Umbilical cord (tissue), 2 donors: ENCODE measurements around the gene KSR2. TPM values are rescaled to one million over a fixed set of nuclear protein-coding genes. Genes with fewer than 3 reads are reported as not detected.
A peak's percentile ranks its signal among the peaks of the same experiment; 100 is the strongest.
"Not testable (repeated sequence)": the region's sequence is repeated elsewhere in the genome, so short reads cannot be mapped to it uniquely, and the experiment has no call there.

Experiments
- DNase-seq: peaks from one replicate; pipeline ENCODE4 v3.0.0-alpha.2; 2015; ENCODE audit warnings: low spot score
- total RNA-seq: library from RNA; depleted of rRNA; stranded (reverse); fragments of >200 nt; gene quantifications from one replicate; pipeline ENCODE4 v1.2.3, GENCODE V29; 2014; ENCODE audit warnings: low replicate concordance; ENCODE audit not compliant: insufficient read depth

Gene KSR2
- 0.72 TPM for total RNA-seq

GRCh38 chr12:117968826-117969659 is at the start of gene KSR2:
TSS of gene KSR2 (minus strand) at chr12:117968990. CDS start at chr12:117968255, 735 bp downstream.
- DNase-seq, result peak; percentile 28

GRCh38 chr12:118017926-118018325 is 49.1 kb upstream of the KSR2 start:
- DNase-seq, result no peak

GRCh38 chr12:118016424-118017264 is 47.9 kb upstream of the KSR2 start, which contains the start of gene RFC5:
TSS of gene RFC5 (plus strand) at chr12:118016703. CDS start at chr12:118016828, 125 bp downstream.
- DNase-seq, result peak; percentile 99

- no peak for DNase-seq
Observed at GRCh38 chr12:118015944-118016343, 47.2 kb upstream of the KSR2 start.

GRCh38 chr12:118015306-118015705 is 46.5 kb upstream of the KSR2 start:
- no peak for DNase-seq

- DNase-seq, result no peak
Observed at GRCh38 chr12:118013283-118013682, 44.5 kb upstream of the KSR2 start.

GRCh38 chr12:118011961-118012360 is 43.2 kb upstream of the KSR2 start:
- no peak for DNase-seq

GRCh38 chr12:118011377-118011776 is 42.6 kb upstream of the KSR2 start:
- no peak for DNase-seq

GRCh38 chr12:118010903-118011302 is 42.1 kb upstream of the KSR2 start:
- no peak for DNase-seq

GRCh38 chr12:117999806-118000205 is 31.0 kb upstream of the KSR2 start:
- not testable (repeated sequence) for DNase-seq

GRCh38 chr12:117998719-117999118 is 29.9 kb upstream of the KSR2 start:
- DNase-seq, result no peak

GRCh38 chr12:117994551-117995438 is 26.0 kb upstream of the KSR2 start:
- no peak for DNase-seq

- DNase-seq, result no peak
Observed at GRCh38 chr12:117986705-117987469, 18.1 kb upstream of the KSR2 start.

GRCh38 chr12:117985182-117985581 is 16.4 kb upstream of the KSR2 start:
- no peak for DNase-seq

- no peak for DNase-seq
Observed at GRCh38 chr12:117981267-117981666, 12.5 kb upstream of the KSR2 start.

GRCh38 chr12:117980616-117981015 is 11.8 kb upstream of the KSR2 start:
- DNase-seq, result no peak

GRCh38 chr12:117977373-117977772 is 8.6 kb upstream of the KSR2 start:
- no peak for DNase-seq

GRCh38 chr12:117975006-117975405 is 6.2 kb upstream of the KSR2 start:
- no peak for DNase-seq

- DNase-seq, result no peak
Observed at GRCh38 chr12:117972301-117972700, 3.5 kb upstream of the KSR2 start.

GRCh38 chr12:117970334-117970733 is 1.5 kb upstream of the KSR2 start:
- no peak for DNase-seq
